BJ (cell line): ENCODE data around the gene CRABP1. TPM values are rescaled to one million over a fixed set of nuclear protein-coding genes. Genes with fewer than 3 reads are reported as not detected.
A peak's percentile ranks its signal among the peaks of the same experiment; 100 is the strongest.

ENCODE experiments used
- CTCF ChIA-PET: fragments of 350-600 bp; formaldehyde crosslinking; extraction: SDS; loops from one replicate; lab custom pipeline; 2021; ENCODE audit warnings: antibody characterized with exemption, inconsistent platforms; lab: Yijun Ruan, JAX
- POLR2A ChIA-PET: fragments of 300-600 bp; sonication (Branson Sonifier 250); formaldehyde crosslinking; extraction: SDS; loops from one replicate; lab custom pipeline; 2021; ENCODE audit warnings: antibody characterized with exemption; lab: Charles Lee
- DNase-seq: peaks from one replicate; pipeline ENCODE4 v3.0.0-alpha.2; 2011; ENCODE audit warnings: low read depth
- H3K27me3 ChIP-seq: 2 replicates; pipeline ENCODE4 v1.6.0; 2011; ENCODE audit warnings: low read length; ENCODE audit not compliant: control insufficient read depth, insufficient read depth
- H3K36me3 ChIP-seq: 2 replicates; pipeline ENCODE4 v1.5.1; 2011; ENCODE audit warnings: low read length; ENCODE audit not compliant: control insufficient read depth, insufficient read depth
- H3K4me3 ChIP-seq: 2 replicates; pipeline ENCODE4 v1.5.1; 2011; ENCODE audit warnings: low read depth, mild to moderate bottlenecking, control low read depth, low read length
- polyA plus RNA-seq: library from polyadenylated mRNA; depleted of rRNA; stranded (reverse); fragments of >200 nt; gene quantifications from 2 replicates; pipeline ENCODE4 v1.2.3, GENCODE V29; 2011; rRNA removed
- small RNA-seq: library from RNA; depleted of rRNA; stranded (forward); fragments of <200 nt; gene quantifications from one replicate; pipeline ENCODE3, GENCODE V24; 2012; ENCODE audit warnings: low replicate concordance, low read depth; ENCODE audit not compliant: insufficient read length
- TF ChIP-seq, protein P1 (sequence below): IDR thresholded peaks from 2 replicates; pipeline ENCODE4 v1.5.1; 2011; ENCODE audit warnings: low read depth, mild to moderate bottlenecking, control low read depth, inconsistent platforms, low read length, moderate library complexity; ENCODE audit not compliant: insufficient read depth

The CRABP1 gene
- polyA plus RNA-seq, 1 experiment = not detected

GRCh38 chr15:78394981-78395616 is 54.9 kb downstream of the CRABP1 start:
- CTCF ChIA-PET = interaction anchor here (1.3 to 7.4 kb wide), 5 partner anchors 8 to 86 kb away, joined by 5 to 57 read pairs (median 37); no protein-coding TSS in a partner anchor

GRCh38 chr15:78396186-78396814 is 56.1 kb downstream of the CRABP1 start:
- H3K36me3 ChIP-seq = no peaks in the 10 kb centered on the region
- ChIA-PET POLR2A (interaction anchor here (0.6 kb wide), 2 partner anchors 348 to 466 kb away, joined by 4 to 11 read pairs; no protein-coding TSS in a partner anchor), CTCF (interaction anchor here (1.4 to 7.4 kb wide), 10 partner anchors 10 to 87 kb away, joined by 4 to 57 read pairs (median 6); no protein-coding TSS in a partner anchor)
- H3K4me3 ChIP-seq = no peak overlapping the region
- DNase-seq = no peak
- TF ChIP-seq, protein P1, sequence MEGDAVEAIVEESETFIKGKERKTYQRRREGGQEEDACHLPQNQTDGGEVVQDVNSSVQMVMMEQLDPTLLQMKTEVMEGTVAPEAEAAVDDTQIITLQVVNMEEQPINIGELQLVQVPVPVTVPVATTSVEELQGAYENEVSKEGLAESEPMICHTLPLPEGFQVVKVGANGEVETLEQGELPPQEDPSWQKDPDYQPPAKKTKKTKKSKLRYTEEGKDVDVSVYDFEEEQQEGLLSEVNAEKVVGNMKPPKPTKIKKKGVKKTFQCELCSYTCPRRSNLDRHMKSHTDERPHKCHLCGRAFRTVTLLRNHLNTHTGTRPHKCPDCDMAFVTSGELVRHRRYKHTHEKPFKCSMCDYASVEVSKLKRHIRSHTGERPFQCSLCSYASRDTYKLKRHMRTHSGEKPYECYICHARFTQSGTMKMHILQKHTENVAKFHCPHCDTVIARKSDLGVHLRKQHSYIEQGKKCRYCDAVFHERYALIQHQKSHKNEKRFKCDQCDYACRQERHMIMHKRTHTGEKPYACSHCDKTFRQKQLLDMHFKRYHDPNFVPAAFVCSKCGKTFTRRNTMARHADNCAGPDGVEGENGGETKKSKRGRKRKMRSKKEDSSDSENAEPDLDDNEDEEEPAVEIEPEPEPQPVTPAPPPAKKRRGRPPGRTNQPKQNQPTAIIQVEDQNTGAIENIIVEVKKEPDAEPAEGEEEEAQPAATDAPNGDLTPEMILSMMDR = no peak
- no peaks in the 10 kb centered on the region; the same call in 1 of the 2 replicates for H3K27me3 ChIP-seq

More at GRCh38 chr15:78394981-78395616, 54.9 kb downstream of the CRABP1 start:
- POLR2A ChIA-PET = no interaction called here
- H3K27me3 ChIP-seq = no peaks in the 10 kb centered on the region
- H3K36me3 ChIP-seq = no peaks in the 10 kb centered on the region
- no peak overlapping the region for H3K4me3 ChIP-seq
- no peak for DNase-seq
- TF ChIP-seq, protein P1 = no peak

DNA sequence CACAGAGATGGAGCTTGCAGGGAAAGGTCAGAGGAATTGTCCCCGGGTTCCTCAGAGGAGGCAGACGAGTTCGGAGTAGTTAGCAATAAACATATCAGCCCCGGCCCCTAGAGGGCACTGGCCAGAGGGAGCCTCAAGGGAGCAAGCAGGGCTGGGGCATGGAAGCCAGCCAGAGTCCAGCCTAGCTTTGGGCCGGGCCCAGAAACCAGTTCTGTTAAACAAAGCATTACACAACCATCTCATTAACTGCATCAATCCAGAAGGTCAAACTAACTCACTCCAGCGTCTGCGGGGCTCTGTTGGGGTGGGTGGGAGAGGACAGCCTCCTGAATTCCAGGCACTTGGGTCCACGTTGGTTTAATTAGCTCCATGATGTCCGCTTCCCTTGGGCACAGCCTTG is 56.8 kb downstream of the CRABP1 start:
- Histone ChIP-seq H3K4me3 (no peak overlapping the region), H3K27me3 (no peaks in the 10 kb centered on the region; the same call in 1 of the 2 replicates), H3K36me3 (no peaks in the 10 kb centered on the region)
- POLR2A ChIA-PET = interaction anchor here (0.6 kb wide), 2 partner anchors 349 to 466 kb away, joined by 4 to 11 read pairs; no protein-coding TSS in a partner anchor
- CTCF ChIA-PET = interaction anchor here (1.1 to 7.4 kb wide), 11 partner anchors 10 to 88 kb away, joined by 3 to 57 read pairs (median 6); no protein-coding TSS in a partner anchor
- DNase-seq = no peak
- TF ChIP-seq, protein P1 = peak; percentile 76

DNA sequence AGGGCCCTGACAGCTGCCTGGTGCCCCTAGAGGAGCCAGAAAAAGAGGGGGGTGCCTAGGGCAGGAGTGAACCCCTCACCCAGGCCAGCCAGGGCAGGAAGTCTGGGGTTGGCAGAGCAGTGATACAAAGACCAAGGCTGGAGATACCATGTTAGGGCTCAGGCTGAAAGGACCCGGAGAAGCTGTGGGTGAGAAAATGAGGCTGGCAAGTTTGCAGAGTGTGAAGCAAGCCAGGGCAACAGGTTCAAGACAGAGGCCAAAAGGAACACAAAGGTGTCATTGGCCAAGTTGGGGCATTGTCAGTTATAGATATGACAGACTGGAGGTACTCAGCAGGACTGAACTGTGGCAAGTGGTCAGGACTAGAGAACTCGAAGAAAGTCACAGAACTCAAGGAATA is 57.2 kb downstream of the CRABP1 start:
- Histone ChIP-seq H3K27me3 (no peaks in the 10 kb centered on the region; the same call in 1 of the 2 replicates), H3K36me3 (no peaks in the 10 kb centered on the region), H3K4me3 (no peak overlapping the region)
- ChIA-PET CTCF (interaction anchor here (1.1 to 7.4 kb wide), 11 partner anchors 10 to 88 kb away, joined by 3 to 57 read pairs (median 6); no protein-coding TSS in a partner anchor), POLR2A (no interaction called here)
- TF ChIP-seq, protein P1 = no peak
- DNase-seq = no peak

Small RNAs within 50 kb of the gene (small RNA-seq; reads per million reads assigned to genes)
- not detected for gene AC090607.5

Other genes with a start within 250 kb of the CRABP1 start
- not detected in 2 replicates for gene SH2D7, start 247.8 kb upstream of the CRABP1 start, polyA plus RNA-seq
- 4.5 and 7.4 TPM in 2 replicates for gene CIB2, start 208.9 kb upstream of the CRABP1 start, polyA plus RNA-seq
- gene IDH3A, start 191.0 kb upstream of the CRABP1 start, polyA plus RNA-seq = 49.3 and 76.1 TPM in 2 replicates
- 0.01 and 0.02 TPM in 2 replicates for gene ACSBG1, start 105.8 kb upstream of the CRABP1 start, polyA plus RNA-seq
- 2.8 and 4.1 TPM in 2 replicates for gene DNAJA4, start 75.8 kb upstream of the CRABP1 start, polyA plus RNA-seq
- gene SKIC8, start 40.7 kb upstream of the CRABP1 start, polyA plus RNA-seq = 72.8 and 73.4 TPM in 2 replicates
- 11.1 and 21.7 TPM in 2 replicates for gene IREB2, start 97.9 kb downstream of the CRABP1 start, polyA plus RNA-seq
- 3.2 and 4.6 TPM in 2 replicates for gene HYKK, start 167.2 kb downstream of the CRABP1 start, polyA plus RNA-seq
- 115 and 252 TPM in 2 replicates for gene PSMA4, start 200.1 kb downstream of the CRABP1 start, polyA plus RNA-seq
- gene CHRNA5, start 225.2 kb downstream of the CRABP1 start, polyA plus RNA-seq = 1.1 and 1.9 TPM in 2 replicates